PC-9 (cell line): ENCODE results near the gene SLC10A1. TPM values are rescaled to one million over a fixed set of nuclear protein-coding genes. Genes with fewer than 3 reads are reported as not detected.

ENCODE experiments used
- BruUV-seq: library from RNA; stranded (reverse); fragments of 400-500 nt; replicated peaks from 2 replicates; lab custom pipeline; 2021; lab: Mats Ljungman, UMichigan
- CTCF ChIA-PET: fragments of 300-600 bp; sonication (Branson Sonifier 250); formaldehyde crosslinking; loops from one replicate; lab custom pipeline; 2022; ENCODE audit warnings: antibody characterized with exemption; lab: Charles Lee
- POLR2A ChIA-PET: fragments of 300-600 bp; sonication (Branson Sonifier 250); formaldehyde crosslinking; loops from one replicate; lab custom pipeline; 2022; ENCODE audit warnings: antibody characterized with exemption; ENCODE audit not compliant: unreplicated experiment; lab: Charles Lee
- DNase-seq, 2 experiments: peaks; one replicate each; pipeline versions ENCODE4 v3.0.0 to v3.0.0-alpha.2; 2015 to 2022; ENCODE audit warnings: mixed read lengths in 1 of 2
- H2AFZ ChIP-seq: fragments of 200-600 bp; sonication (generic); 2 replicates; pipeline ENCODE4 v1.8.1; 2017; ENCODE audit warnings: antibody characterized with exemption
- H3F3A ChIP-seq: fragments of 200-600 bp; sonication (generic); 2 replicates; pipeline ENCODE4 v1.8.1; 2017; ENCODE audit warnings: antibody characterized with exemption, mild to moderate bottlenecking, low read depth; ENCODE audit not compliant: insufficient read depth
- H3K27ac ChIP-seq: fragments of 200-600 bp; sonication (generic); 2 replicates; pipeline ENCODE4 v1.6.1; 2016; ENCODE audit warnings: mixed run types
- H3K27me3 ChIP-seq: fragments of 200-600 bp; sonication (generic); 2 replicates; pipeline ENCODE4 v1.6.1; 2016; ENCODE audit warnings: low read depth, mixed run types; ENCODE audit not compliant: insufficient read depth
- H3K36me3 ChIP-seq: fragments of 200-600 bp; sonication (generic); 2 replicates; pipeline ENCODE4 v1.6.1; 2016; ENCODE audit warnings: low read depth, mixed run types
- H3K4me1 ChIP-seq: fragments of 200-600 bp; sonication (generic); replicated peaks from 2 replicates; pipeline ENCODE4 v1.6.1; 2016; ENCODE audit warnings: mixed run types; ENCODE audit not compliant: insufficient read depth
- H3K4me2 ChIP-seq: fragments of 200-600 bp; sonication (generic); 2 replicates; pipeline ENCODE4 v1.6.1; 2017; ENCODE audit warnings: mixed run types
- H3K4me3 ChIP-seq: fragments of 200-600 bp; sonication (generic); 2 replicates; pipeline ENCODE4 v1.6.1; 2016; ENCODE audit warnings: mixed run types
- H3K79me2 ChIP-seq: fragments of 200-600 bp; sonication (generic); 2 replicates; pipeline ENCODE4 v1.6.1; 2017; ENCODE audit warnings: low read depth, mixed run types
- H3K9me2 ChIP-seq: fragments of 200-600 bp; sonication (generic); 2 replicates; pipeline ENCODE4 v1.8.1; 2017; ENCODE audit warnings: mild to moderate bottlenecking; ENCODE audit not compliant: insufficient read depth
- H3K9me3 ChIP-seq: fragments of 200-600 bp; sonication (generic); 2 replicates; pipeline ENCODE4 v1.8.1; 2016; ENCODE audit warnings: low read depth; ENCODE audit not compliant: insufficient read depth
- H4K20me1 ChIP-seq: fragments of 200-600 bp; sonication (generic); 2 replicates; pipeline ENCODE4 v1.8.1; 2017; ENCODE audit not compliant: insufficient read depth
- CTCF ChIP-seq: fragments of 200-600 bp; sonication (generic); conservative IDR thresholded peaks from 2 replicates; pipeline ENCODE4 v1.6.1; 2017; ENCODE audit warnings: mixed run types, antibody characterized with exemption, mild to moderate bottlenecking, moderate library complexity
- EZH2 ChIP-seq: fragments of 200-600 bp; sonication (generic); IDR thresholded peaks from 2 replicates; pipeline ENCODE4 v1.8.0; 2017; ENCODE audit warnings: antibody characterized with exemption, low read depth
- intact Hi-C: fragments of 100-400 bp; cut with micrococcal nuclease; formaldehyde crosslinking; loops from one replicate; pipeline ENCODE4 v1.10.0; 2022; ENCODE audit not compliant: unreplicated experiment
- total RNA-seq: library from RNA; stranded (reverse); gene quantifications from 2 replicates; pipeline ENCODE4 v1.2.3, GENCODE V29; 2021

SLC10A1 gene
- total RNA-seq, 1 experiment from 2014 or later = not detected

- no peaks in the 10 kb centered on the region for H3F3A ChIP-seq
- TF ChIP-seq EZH2 (no peak), CTCF (no peak)
- no peaks in the 10 kb centered on the region; the same call in 1 of the 2 replicates for H4K20me1 ChIP-seq
- no peaks in the 10 kb centered on the region for H3K9me3 ChIP-seq
- intact Hi-C loops = loop anchor here (10.0 kb wide), 1 partner anchor 492 kb away; no protein-coding TSS in a partner anchor
- H3K4me3 ChIP-seq = no peak overlapping the region
- H3K9me2 ChIP-seq = no peaks in the 10 kb centered on the region
- peaks cover 8% of the 10 kb centered on the region for H3K27me3 ChIP-seq
- no peak overlapping the region for H3K27ac ChIP-seq
- DNase-seq = no peak
- no TSS peak for BruUV-seq
- no peaks in the 10 kb centered on the region for H3K79me2 ChIP-seq
- no peaks in the 10 kb centered on the region for H3K36me3 ChIP-seq
- ChIA-PET POLR2A (no interaction called here), CTCF (no interaction called here)
- H3K4me1 ChIP-seq = no peaks in the 10 kb centered on the region
- H2AFZ ChIP-seq = no peak overlapping the region
- H3K4me2 ChIP-seq = no peak overlapping the region
Measured at GRCh38 chr14:69822456-69822855, 25.4 kb upstream of the SLC10A1 start.

- no peaks in the 10 kb centered on the region for H3K79me2 ChIP-seq
- H3K9me3 ChIP-seq = no peaks in the 10 kb centered on the region
- BruUV-seq = no TSS peak
- intact Hi-C loops = loop anchor here (10.0 kb wide), 1 partner anchor 494 kb away; no protein-coding TSS in a partner anchor
- no peaks in the 10 kb centered on the region for H3K36me3 ChIP-seq
- H3K4me1 ChIP-seq = no peaks in the 10 kb centered on the region
- H3K4me3 ChIP-seq = no peak overlapping the region
- ChIA-PET CTCF (no interaction called here), POLR2A (no interaction called here)
- H4K20me1 ChIP-seq = no peaks in the 10 kb centered on the region; the same call in 1 of the 2 replicates
- TF ChIP-seq EZH2 (no peak), CTCF (no peak)
- H2AFZ ChIP-seq = no peak overlapping the region
- no peak overlapping the region for H3K4me2 ChIP-seq
- no peaks in the 10 kb centered on the region for H3K9me2 ChIP-seq
- no peak for DNase-seq
- peaks cover 23% of the 10 kb centered on the region for H3K27me3 ChIP-seq
- H3F3A ChIP-seq = no peaks in the 10 kb centered on the region
- no peak overlapping the region for H3K27ac ChIP-seq
Measured at GRCh38 chr14:69820991-69821390, 23.9 kb upstream of the SLC10A1 start.

- H3F3A ChIP-seq = no peaks in the 10 kb centered on the region
- H3K36me3 ChIP-seq = no peaks in the 10 kb centered on the region
- no peak overlapping the region for H3K27ac ChIP-seq
- no peaks in the 10 kb centered on the region for H3K79me2 ChIP-seq
- DNase-seq = no peak
- H3K4me3 ChIP-seq = no peak overlapping the region
- TF ChIP-seq EZH2 (no peak), CTCF (no peak)
- H3K9me2 ChIP-seq = no peaks in the 10 kb centered on the region
- POLR2A ChIA-PET = no interaction called here
- BruUV-seq = no TSS peak
- H3K4me1 ChIP-seq = no peaks in the 10 kb centered on the region
- no peaks in the 10 kb centered on the region; the same call in 1 of the 2 replicates for H4K20me1 ChIP-seq
- peaks cover 35% of the 10 kb centered on the region for H3K27me3 ChIP-seq
- no peak overlapping the region for H2AFZ ChIP-seq
- no peaks in the 10 kb centered on the region for H3K9me3 ChIP-seq
- intact Hi-C loops = loop anchor here (2.0 to 10.0 kb wide), 6 partner anchors 89 to 1153 kb away; no protein-coding TSS in a partner anchor
- H3K4me2 ChIP-seq = no peak overlapping the region
- CTCF ChIA-PET = no interaction called here
Measured at GRCh38 chr14:69819607-69820006, 22.6 kb upstream of the SLC10A1 start.
